C4-2B (cell line): ENCODE results near the gene TNFRSF1B.

Experiments used
- CTCF ChIP-seq: fragments of 450-650 bp; conservative IDR thresholded peaks from 2 replicates; pipeline ENCODE4 v1.5.1; 2017; ENCODE audit warnings: mild to moderate bottlenecking
- ZFX ChIP-seq: fragments of 450-650 bp; IDR thresholded peaks from 2 replicates; pipeline ENCODE4 v1.6.1; 2017

GRCh38 chr1:12162459-12163137, 4.2 kb upstream of the TNFRSF1B start:
- TF ChIP-seq CTCF (no peak), ZFX (no peak)
